ENCODE results near the gene CHPT1. TPM values are rescaled to one million over a fixed set of nuclear protein-coding genes. Genes with fewer than 3 reads are reported as not detected.

Gene CHPT1
- total and polyA plus RNA-seq, 2 of the 13 experiments (the other 11 are each of a cell fraction or from before 2014, with no cell fraction given), result 117 to 178 TPM

DNA sequence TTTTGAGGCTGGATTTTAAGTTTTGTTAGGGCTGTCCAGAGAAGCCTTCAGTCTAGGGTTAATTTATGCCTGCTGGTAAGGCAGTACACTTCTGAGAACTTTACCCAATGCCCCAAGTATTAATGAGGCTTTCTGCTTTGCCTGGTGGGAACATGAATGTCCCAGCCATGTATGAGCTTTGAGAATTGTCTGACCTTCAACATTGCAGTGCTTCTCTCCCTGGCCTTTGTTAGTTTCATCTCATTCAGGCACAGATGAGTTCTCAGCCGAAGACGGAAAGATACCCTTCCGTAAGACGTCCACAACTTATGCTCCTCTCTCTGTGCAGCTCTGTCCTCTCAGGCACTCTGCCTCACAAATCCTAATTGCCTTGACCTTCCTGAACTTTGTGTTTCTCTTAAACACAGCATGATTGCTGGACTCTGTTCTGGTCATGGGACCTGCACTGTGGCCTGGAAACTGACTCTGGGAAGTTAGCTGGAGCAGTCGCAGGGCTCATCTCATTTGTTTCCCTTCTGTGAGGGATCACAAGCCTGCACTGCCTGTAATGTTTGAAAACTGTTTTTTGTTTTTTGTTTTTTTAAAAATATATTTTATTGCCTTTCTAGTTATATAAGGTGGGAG lies 15.7 kb downstream of the CHPT1 start (continued):
- TF ChIP-seq ZNF441 (CRISPR knock-in tag; IDR thresholded peaks at IDR 0.05; ENCODE audit: borderline replicate concordance) (peak; percentile 39; the same call in 1 of the 2 replicates), ZBTB7A (CRISPR knock-in tag; IDR thresholded peaks at IDR 0.05) (no peak), KDM2A (CRISPR knock-in tag; IDR thresholded peaks at IDR 0.05; ENCODE audit: borderline replicate concordance, low read depth) (peak; percentile 56; the same call in 1 of the 2 replicates), DPF2 (CRISPR knock-in tag; IDR thresholded peaks at IDR 0.05; ENCODE audit: borderline replicate concordance, low read depth) (peak; percentile 67; the same call in 1 of the 2 replicates), ZNF251 (CRISPR knock-in tag; IDR thresholded peaks at IDR 0.05) (no peak), ZIK1 (CRISPR knock-in tag; IDR thresholded peaks at IDR 0.05; ENCODE audit: borderline replicate concordance, low read depth) (no peak), ZNF121 (CRISPR knock-in tag; IDR thresholded peaks at IDR 0.05) (no peak), PPARG (CRISPR knock-in tag; conservative IDR thresholded peaks at IDR 0.05) (peak; percentile 89), EHMT2 (IDR thresholded peaks at IDR 0.05; ENCODE audit: borderline replicate concordance, low read depth, low read length) (no peak), FOXA3 (CRISPR knock-in tag; IDR thresholded peaks at IDR 0.05) (peak; percentile 76), KDM4B (CRISPR knock-in tag; IDR thresholded peaks at IDR 0.05) (peak; percentile 18; the same call in 1 of the 2 replicates), ZFX (CRISPR knock-in tag; IDR thresholded peaks at IDR 0.05; ENCODE audit: low read depth) (peak; percentile 56), ZNF260 (CRISPR knock-in tag; IDR thresholded peaks at IDR 0.05; ENCODE audit: borderline replicate concordance, low read depth) (no peak), EP300 (IDR thresholded peaks at IDR 0.05; ENCODE audit: low read depth in 2 of 2, low read length in 2 of 2) (peak in 1 of 2 experiments; percentile 77; a peak in 2 of 4 replicates), EP300 (CRISPR knock-in tag; IDR thresholded peaks at IDR 0.05; ENCODE audit: borderline replicate concordance) (peak; percentile 55; the same call in 1 of the 2 replicates), ZFP90 (CRISPR knock-in tag; IDR thresholded peaks at IDR 0.05; ENCODE audit: borderline replicate concordance) (0 out of 2 replicates have a peak, but pooled peaks have one; percentile 29), ZNF775 (CRISPR knock-in tag; IDR thresholded peaks at IDR 0.05; ENCODE audit: borderline replicate concordance) (no peak), ZFAT (CRISPR knock-in tag; conservative IDR thresholded peaks at IDR 0.05) (no peak), ZNF878 (CRISPR knock-in tag; IDR thresholded peaks at IDR 0.05) (peak; percentile 75; the same call in 1 of the 2 replicates), CBX2 (IDR thresholded peaks at IDR 0.05; ENCODE audit: low read depth, low read length) (no peak), CBX2 (CRISPR knock-in tag; IDR thresholded peaks at IDR 0.05; ENCODE audit: low read depth) (no peak), ZNF274 (CRISPR knock-in tag; IDR thresholded peaks at IDR 0.05) (no peak), HOXD1 (CRISPR knock-in tag; IDR thresholded peaks at IDR 0.05) (no peak), GMEB2 (CRISPR knock-in tag; IDR thresholded peaks at IDR 0.05; ENCODE audit: low read depth) (no peak), KDM5B (CRISPR knock-in tag; IDR thresholded peaks at IDR 0.05; ENCODE audit: borderline replicate concordance) (no peak)
- TF ChIP-seq, protein P1, sequence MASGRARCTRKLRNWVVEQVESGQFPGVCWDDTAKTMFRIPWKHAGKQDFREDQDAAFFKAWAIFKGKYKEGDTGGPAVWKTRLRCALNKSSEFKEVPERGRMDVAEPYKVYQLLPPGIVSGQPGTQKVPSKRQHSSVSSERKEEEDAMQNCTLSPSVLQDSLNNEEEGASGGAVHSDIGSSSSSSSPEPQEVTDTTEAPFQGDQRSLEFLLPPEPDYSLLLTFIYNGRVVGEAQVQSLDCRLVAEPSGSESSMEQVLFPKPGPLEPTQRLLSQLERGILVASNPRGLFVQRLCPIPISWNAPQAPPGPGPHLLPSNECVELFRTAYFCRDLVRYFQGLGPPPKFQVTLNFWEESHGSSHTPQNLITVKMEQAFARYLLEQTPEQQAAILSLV (CRISPR knock-in tag; IDR thresholded peaks at IDR 0.05; ENCODE audit: borderline replicate concordance), result no peak
